ENCODE measurements around the gene BRAT1.
A peak's percentile ranks its signal among the peaks of the same experiment; 100 is the strongest.

BRAT1 gene

DNA sequence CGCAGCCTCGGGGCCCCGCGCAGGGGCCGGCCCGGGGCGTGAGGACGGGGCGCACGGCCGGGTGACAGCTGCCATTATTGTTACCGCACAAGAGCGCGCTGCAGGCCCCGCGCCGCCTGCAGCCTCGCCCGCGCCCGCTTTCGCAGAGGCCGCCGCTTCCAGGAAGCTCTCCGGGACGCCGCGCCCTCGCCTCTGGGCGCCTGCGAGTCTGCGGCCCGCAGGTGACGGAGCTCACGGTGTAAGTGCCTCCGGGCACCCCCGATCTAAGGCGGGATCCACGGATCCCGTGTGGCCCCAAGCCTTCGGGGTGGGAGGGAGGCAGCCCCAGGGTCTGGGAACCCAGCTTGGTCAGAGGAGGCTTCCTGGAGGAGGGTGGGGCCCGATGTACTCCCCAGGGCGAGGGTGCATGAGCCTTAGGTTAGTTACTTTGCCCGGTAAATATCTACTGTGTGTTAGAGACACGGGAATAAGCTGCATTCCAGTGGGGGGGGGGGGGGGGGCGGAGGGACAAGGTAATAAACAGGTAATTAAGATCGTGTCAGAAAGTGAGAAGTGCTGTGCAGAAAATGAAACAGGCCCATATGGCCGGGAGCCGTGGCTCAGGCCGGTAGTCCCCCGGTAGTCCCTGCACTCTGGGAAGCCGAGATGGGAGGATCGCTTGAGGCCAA is 4.1 kb upstream of the BRAT1 start:
- no peak for DNase-seq (ENCODE audit: low read depth)

- DNase-seq (ENCODE audit: low read depth) = peak; percentile 65
These were observed 3.4 kb upstream of the BRAT1 start, which contains the start of gene IQCE for GRCh38 chr7:2558629-2559282. Gene IQCE, plus strand, starts transcription at chr7:2558979. Its CDS starts 203 bp downstream, at chr7:2559182.

DNA sequence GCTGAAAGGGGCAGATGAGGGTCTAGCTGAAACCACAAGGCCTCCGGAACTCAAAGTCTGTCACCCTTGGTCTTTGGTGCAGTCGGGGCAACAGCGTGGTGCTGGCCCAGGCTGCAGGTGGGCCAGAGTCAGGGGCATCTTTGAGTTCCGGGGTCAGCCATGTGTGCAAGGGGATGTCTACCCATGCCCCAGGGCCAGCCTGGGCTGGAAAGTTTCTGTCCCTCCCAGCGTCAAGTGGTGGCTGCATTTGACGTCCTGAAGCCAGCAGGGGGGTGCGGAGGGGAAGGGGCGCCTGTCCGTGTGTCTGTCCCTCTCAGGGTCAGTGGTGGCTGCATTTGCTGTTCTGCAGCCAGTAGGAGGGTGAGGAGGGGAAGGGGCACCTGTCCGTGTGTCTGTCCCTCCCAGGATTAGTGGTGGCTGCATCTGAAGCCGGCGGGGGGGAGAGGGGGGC is 638 bp downstream of the BRAT1 start:
- DNase-seq (ENCODE audit: low read depth) = no peak

DNA sequence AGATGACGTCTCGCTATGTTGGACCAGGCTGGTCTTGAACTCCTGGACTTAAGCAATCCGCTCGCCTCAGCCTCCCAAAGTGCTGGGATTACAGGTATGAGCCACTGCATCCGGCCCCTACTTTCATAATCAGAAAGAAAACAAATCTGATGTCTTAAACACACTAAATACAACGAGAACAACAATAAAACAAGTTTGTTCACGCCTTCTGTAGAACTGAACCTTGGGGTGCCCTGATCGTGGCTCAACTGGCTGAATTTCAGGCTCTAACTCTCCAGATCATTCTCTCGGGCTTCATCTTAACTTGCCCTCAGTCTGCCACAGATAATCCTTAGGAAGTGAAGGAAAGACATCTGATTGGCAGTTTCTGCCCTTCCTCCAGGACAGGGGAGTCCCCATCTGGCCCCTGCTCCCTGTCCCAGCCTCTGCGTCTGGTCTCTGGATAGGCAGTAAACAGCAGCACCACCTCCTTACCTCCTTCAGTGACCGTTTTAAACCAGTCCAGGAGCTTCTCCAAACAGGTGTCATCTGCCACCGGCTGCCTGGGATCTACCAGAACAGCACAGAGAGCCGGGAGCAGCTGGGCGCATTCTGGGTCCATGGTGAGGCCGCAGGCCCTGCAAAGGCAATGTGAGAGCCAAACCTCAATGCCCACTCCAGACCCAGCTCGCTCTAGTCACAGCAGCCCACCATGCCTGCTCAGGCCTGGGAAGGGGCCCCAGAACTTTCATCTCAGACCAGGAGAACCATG is 1.3 kb downstream of the BRAT1 start:
- DNase-seq (ENCODE audit: low read depth) = no peak

DNA sequence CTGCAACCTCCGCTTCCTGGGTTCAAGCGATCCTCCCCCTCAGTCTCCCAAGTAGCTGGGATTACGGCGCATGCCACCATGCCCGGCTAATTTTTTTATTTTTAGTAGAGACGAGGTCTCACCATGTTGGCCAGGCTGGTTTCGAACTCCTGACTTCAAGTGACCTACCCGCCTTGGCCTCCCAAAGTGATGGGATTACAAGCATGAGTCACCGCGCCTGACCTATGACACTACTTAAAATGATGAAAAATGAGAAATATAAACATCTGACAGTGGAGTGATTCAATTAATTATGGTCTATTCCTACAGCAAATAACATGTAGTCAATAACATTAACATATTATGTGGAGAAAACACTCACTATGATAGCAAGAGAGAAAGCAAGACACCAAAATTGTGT is 2.2 kb downstream of the BRAT1 start:
- DNase-seq (ENCODE audit: low read depth) = no peak

- no peak for DNase-seq (ENCODE audit: low read depth)
These were observed 3.9 kb downstream of the BRAT1 start for GRCh38 chr7:2551418-2551817.

GRCh38 chr7:2546776-2547586 is 8.3 kb downstream of the BRAT1 start:
- no peak for DNase-seq (ENCODE audit: low read depth)

DNA sequence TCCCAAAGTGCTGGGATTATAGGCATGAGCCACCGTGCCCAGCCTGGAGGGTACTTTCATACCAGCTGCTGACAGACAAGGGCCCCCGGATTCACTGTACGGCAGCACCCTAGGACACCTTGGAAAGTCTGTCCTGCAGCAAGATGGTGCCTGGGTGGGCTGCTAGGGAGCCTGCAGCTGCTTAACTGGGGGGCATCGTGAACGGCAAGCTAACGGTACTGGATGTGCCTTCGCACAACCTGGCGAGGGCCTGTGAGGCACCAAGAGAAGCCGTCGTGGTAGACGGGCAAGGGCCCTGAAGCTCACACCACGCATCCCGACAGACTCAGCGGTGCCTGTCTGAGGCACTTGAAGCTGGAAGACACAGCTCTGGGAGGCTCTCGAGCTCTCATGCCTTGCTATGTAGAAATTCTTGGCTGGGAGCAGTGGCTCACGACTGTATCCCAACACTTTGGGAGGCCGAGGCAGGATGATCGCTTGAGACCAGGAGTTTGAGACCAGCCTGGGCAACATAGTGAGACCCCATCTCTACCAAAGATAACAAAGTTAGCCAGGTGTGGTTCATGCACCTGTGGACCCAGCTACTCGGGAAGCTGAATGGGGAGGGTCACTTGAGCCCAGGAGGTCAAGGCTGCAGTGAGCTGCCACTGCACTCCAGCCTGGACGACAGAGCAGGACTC is 9.4 kb downstream of the BRAT1 start:
- no peak for DNase-seq (ENCODE audit: low read depth)

DNA sequence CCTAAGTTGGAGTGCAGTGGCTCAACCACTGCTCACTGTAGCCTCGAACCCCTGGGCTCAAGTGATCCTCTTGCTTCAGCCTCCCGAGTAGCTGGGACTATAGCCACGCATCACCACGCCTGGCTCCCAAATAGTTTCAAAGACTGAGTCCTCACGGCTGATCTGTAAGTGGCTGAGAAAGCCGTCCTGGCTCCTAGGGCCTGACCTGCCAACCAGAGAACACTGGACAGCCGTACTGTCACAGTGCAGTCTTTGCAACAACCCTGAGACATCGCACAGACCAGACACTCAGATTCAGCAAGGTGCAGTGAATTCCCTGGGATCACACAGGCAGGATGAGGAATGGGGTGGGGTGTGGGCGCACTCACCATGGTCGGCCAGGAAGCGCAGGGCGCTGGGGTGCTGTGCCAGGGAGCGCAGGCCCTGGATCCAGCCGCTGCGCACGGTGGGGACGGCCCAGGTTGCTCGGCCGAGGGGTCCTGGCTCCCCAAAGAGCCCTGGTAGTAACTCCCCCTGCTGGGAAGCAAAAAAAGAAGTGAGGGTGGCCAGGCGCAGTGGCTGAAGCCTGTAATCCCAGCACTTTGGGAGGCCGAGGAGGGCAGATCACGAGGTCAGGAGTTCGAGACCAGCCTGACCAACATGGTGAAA is 10.7 kb downstream of the BRAT1 start:
- DNase-seq (ENCODE audit: low read depth) = no peak

- no peak for DNase-seq (ENCODE audit: low read depth)
These were observed 12.1 kb downstream of the BRAT1 start for GRCh38 chr7:2542916-2543871.

- no peak for DNase-seq (ENCODE audit: low read depth)
These were observed 13.1 kb downstream of the BRAT1 start for GRCh38 chr7:2542011-2542915.

DNA sequence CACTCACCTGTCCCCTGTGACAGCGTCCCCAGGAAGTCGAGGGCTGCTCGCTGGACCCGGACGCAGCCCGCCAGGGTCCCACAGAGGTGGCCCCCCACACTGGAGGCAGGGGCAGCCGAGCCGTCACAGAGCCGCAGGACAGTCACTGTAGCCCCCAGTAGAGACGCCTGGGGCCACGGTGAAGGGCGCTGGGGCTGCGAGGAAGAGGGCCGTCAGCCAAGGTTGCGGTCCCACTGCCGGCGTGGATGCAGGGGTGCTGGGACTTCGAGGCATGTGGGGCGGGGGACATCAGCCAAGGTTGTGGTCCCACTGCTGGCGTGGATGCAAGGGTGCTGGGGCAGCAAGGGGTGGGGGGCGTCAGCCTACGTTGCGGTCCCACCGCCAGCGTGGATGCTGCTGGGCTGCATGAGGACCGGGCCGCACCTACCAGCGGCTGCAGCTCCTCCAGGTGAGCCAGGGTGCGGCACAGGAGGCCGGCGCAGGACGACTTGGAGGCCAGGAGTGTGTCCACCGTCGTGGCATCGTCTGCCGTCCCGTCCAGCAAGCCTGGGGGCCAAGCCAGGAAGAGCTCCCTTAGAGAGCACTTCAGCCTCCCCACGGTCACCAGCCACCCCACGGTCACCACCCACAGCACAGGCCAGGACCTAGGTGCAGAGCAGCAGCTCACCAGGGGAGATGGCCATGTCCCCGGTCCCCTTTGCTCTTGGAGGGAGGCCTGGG is 13.9 kb downstream of the BRAT1 start:
- DNase-seq (ENCODE audit: low read depth) = no peak

DNA sequence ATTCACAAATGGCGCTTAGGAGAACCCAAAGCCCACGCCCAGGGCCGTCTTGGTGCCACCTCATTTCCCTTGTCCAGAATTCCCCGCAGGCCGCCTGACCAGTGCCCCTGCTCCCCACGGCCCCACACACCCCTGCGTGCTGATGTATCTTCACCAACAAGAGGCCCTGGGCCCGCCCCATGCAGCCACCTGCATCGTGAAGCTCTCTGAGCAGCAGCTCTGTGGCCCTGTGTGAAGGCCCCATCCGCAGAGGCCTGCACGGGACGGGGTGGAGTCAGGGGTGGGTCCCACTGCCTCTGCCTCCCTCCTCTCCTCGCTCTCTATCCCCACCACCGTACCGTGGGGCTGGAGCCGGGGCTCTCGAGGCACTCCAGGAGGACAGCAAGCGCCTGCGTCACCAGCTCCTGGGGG is 14.7 kb downstream of the BRAT1 start:
- no peak for DNase-seq (ENCODE audit: low read depth)

DNA sequence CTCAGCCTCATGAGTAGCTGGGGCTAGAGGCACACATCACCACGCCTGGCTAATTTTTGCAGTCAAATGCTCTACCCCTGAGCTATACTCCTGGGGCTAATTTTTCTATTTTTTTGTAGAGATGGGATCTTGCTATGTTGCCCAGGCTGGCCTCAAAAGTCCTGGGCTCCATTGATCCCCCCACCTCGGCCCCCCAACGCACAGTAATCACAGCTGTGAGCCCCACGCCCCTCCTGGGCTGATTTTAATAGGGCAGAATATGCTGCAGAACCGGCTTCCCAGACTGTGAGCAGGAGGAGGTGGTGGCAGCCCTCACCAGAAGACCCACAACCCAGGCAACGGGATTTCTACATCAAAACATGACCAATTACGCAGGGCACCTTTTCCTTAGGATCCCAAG is 15.2 kb downstream of the BRAT1 start:
- DNase-seq (ENCODE audit: low read depth) = no peak

DNA sequence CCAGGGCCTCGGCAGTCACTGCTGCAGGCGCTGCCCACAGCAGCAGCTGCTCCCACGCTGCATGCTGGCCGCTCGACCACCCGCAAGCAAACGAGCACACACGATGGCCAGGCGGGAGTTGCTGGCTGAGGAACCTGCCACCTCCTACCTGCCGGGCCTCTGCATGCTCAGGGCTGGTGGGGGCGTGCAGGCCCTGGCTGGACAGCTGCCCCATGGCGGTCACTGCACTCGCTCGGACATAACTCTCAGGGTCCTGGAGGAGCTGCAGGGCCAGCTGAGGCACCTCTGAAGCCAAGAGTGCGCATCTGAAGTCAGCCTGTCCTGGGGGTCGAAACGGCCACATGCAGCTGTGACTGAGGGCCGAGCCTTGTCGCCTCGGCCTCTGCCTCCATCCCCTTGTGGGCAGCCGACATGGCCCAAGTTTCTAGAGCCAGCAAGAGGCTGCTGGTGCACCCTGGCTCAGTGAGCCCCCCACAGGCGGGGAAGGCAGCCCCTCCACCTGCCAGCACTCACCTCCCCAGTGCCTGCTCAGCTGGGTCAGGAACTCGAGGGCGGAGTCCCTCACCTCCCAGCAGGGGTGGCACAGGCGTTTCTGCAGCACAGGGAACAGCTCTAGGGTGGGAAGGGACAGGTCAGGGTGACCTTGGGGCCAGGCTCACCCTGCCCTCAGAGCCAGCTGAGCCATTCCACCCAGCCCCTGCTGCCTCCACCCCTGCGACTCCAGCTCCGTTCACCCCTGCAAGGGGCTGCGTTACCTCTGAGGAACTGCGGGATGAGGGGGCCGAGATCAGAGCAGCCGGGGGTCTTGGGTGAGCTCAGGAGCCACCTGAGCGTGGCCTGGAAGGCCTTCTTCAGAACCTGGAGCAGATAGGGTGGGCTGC is 16.1 kb downstream of the BRAT1 start:
- no peak for DNase-seq (ENCODE audit: low read depth)

DNA sequence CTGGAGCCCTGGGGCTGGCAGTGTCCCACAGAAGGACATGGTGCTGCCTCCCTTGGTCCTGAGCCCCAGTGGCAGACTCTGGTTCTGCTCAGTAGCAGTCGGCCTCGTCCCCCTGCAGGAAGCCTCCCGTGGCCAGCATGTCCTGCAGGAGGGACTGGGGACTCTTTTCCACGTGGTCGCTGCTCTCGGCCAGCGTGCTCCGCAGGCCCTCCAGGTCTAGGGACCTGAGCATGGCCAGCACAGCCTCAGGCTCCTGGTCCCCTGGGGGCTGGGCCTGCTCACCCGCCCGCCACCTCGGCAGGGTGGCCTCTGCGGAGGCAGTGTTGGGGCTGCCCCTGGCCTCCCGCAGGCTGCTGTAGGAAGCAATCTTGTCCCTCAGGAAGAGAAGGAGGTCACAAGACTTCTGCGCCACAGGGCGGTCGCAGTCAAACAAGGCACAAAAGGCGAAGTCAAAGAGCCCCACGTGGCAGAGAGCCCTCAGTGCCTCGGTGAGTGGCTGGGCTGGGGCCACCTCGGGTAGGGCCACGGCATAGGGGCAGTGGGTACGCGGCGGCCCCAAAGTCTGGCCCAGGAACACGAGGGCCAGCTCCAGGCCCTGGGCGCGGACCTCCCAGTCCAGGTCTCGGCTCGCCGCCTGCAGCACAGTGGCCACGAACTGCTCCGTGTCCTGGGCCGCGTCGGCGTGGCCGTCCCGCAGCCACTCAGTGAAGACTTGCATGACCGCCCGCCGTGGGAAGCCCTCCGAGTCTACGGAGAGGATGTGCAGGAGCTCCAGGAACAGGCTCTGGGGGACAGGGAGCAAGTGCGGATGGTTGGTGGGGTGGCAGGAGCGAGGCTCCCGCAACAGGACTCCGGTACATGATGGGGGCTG is 17.1 kb downstream of the BRAT1 start:
- DNase-seq (ENCODE audit: low read depth) = no peak
